Endothelial cell of umbilical vein (primary cell): Measurements from ENCODE around the gene SIRPB1.

Source experiments
- FOS ChIP-seq: IDR thresholded peaks from 2 replicates; pipeline ENCODE4 v1.6.1; 2011; ENCODE audit warnings: mild to moderate bottlenecking, low read length, moderate library complexity, borderline replicate concordance; ENCODE audit not compliant: insufficient read depth
- JUN ChIP-seq: IDR thresholded peaks from 2 replicates; pipeline ENCODE4 v1.6.1; 2011; ENCODE audit warnings: borderline replicate concordance, low read depth; ENCODE audit not compliant: insufficient read length, insufficient read depth
- POLR2A ChIP-seq: IDR thresholded peaks from 2 replicates; pipeline ENCODE4 v1.6.1; 2012; ENCODE audit warnings: low read depth, mild to moderate bottlenecking, control low read depth, low read length
- POLR2AphosphoS5 ChIP-seq: IDR thresholded peaks from 2 replicates; pipeline ENCODE4 v1.6.1; 2012; ENCODE audit warnings: low read depth, mild to moderate bottlenecking, control low read depth, low read length, moderate library complexity; ENCODE audit not compliant: insufficient read depth
- TF ChIP-seq, protein P1 (sequence below), 2 donors: IDR thresholded peaks; 1 replicate in 1 of 2; 2 replicates in 1 of 2; pipeline ENCODE4 v1.5.1; 2011; ENCODE audit warnings: low read length in 2 of 2, mild to moderate bottlenecking in 2 of 2, moderate library complexity in 2 of 2, control low read depth in 1 of 2, inconsistent platforms in 1 of 2, low read depth in 1 of 2; ENCODE audit not compliant: insufficient read depth in 1 of 2; ENCODE audit errors: extremely low read depth in 1 of 2

- TF ChIP-seq FOS = no peak
- TF ChIP-seq POLR2AphosphoS5 = no peak
- TF ChIP-seq JUN = no peak
- TF ChIP-seq, protein P1, sequence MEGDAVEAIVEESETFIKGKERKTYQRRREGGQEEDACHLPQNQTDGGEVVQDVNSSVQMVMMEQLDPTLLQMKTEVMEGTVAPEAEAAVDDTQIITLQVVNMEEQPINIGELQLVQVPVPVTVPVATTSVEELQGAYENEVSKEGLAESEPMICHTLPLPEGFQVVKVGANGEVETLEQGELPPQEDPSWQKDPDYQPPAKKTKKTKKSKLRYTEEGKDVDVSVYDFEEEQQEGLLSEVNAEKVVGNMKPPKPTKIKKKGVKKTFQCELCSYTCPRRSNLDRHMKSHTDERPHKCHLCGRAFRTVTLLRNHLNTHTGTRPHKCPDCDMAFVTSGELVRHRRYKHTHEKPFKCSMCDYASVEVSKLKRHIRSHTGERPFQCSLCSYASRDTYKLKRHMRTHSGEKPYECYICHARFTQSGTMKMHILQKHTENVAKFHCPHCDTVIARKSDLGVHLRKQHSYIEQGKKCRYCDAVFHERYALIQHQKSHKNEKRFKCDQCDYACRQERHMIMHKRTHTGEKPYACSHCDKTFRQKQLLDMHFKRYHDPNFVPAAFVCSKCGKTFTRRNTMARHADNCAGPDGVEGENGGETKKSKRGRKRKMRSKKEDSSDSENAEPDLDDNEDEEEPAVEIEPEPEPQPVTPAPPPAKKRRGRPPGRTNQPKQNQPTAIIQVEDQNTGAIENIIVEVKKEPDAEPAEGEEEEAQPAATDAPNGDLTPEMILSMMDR (IDR thresholded peaks at IDR 0.05; ENCODE audit: extremely low read depth in 1 of 2, insufficient read depth in 1 of 2, low read depth in 1 of 2, low read length in 2 of 2) = no peak
- TF ChIP-seq POLR2A = no peak
Measured at GRCh38 chr20:1648101-1648500, 28.3 kb upstream of the SIRPB1 start.
